CD4-positive, alpha-beta T cell (primary cell): ENCODE data around the gene ANKS1B. TPM values are rescaled to one million over a fixed set of nuclear protein-coding genes. Genes with fewer than 3 reads are reported as not detected.

Source experiments
- ATAC-seq: fragments of 200-7000 bp; cut with Tn5 transposase; one replicate; pipeline ENCODE4 v1.10.0; 2022; ENCODE audit warnings: mild to moderate bottlenecking; ENCODE audit not compliant: poor library complexity
- CTCF ChIA-PET: fragments of 350-600 bp; sonication (Branson Sonifier 250); formaldehyde crosslinking; loops from one replicate; lab custom pipeline; 2021; ENCODE audit warnings: antibody characterized with exemption, inconsistent platforms; lab: Charles Lee
- POLR2A ChIA-PET: fragments of 350-600 bp; sonication (Branson Sonifier 250); formaldehyde crosslinking; loops from one replicate; lab custom pipeline; 2021; ENCODE audit warnings: antibody characterized with exemption, inconsistent platforms; lab: Charles Lee
- DNase-seq, 14 experiments: peaks; one replicate each; pipeline ENCODE4 v3.0.0-alpha.2; 2013 to 2020; ENCODE audit warnings: mixed read lengths in 2 of 14
- H3K27ac ChIP-seq, 2 donors: one replicate each; pipeline versions ENCODE4 v1.5.1 to v1.7.0; 2013; ENCODE audit warnings: low read length in 2 of 2, low read depth in 1 of 2, mild to moderate bottlenecking in 1 of 2
- H3K27me3 ChIP-seq, 2 experiments: 1 replicate in 1 of 2; 2 replicates in 1 of 2; pipeline versions ENCODE4 v1.6.1 to v1.7.0; 2013; ENCODE audit warnings: low read length in 2 of 2, control low read depth in 1 of 2, mild to moderate bottlenecking in 1 of 2, moderate library complexity in 1 of 2; ENCODE audit not compliant: insufficient read depth in 2 of 2, control insufficient read depth in 1 of 2
- H3K36me3 ChIP-seq: one replicate; pipeline ENCODE4 v1.6.1; 2013; ENCODE audit warnings: low read length, control low read depth; ENCODE audit not compliant: insufficient read depth
- H3K4me1 ChIP-seq: one replicate; pipeline ENCODE4 v1.6.1; 2013; ENCODE audit warnings: low read length, control low read depth; ENCODE audit not compliant: insufficient read depth
- H3K4me3 ChIP-seq: one replicate; pipeline ENCODE4 v1.5.1; 2013; ENCODE audit warnings: mild to moderate bottlenecking, low read length, moderate library complexity
- H3K9me3 ChIP-seq, 2 experiments: 1 replicate in 1 of 2; 2 replicates in 1 of 2; pipeline versions ENCODE4 v1.6.1 to v1.7.0; 2013; ENCODE audit warnings: low read length in 2 of 2, mild to moderate bottlenecking in 2 of 2, control low read depth in 1 of 2, moderate library complexity in 1 of 2; ENCODE audit not compliant: control insufficient read depth in 1 of 2, insufficient read depth in 1 of 2
- H3K27ac Mint-ChIP-seq: one replicate; pipeline ENCODE4 v1.8.0; 2020; ENCODE audit warnings: mixed read lengths
- H3K27me3 Mint-ChIP-seq: one replicate; pipeline ENCODE4 v1.8.0; 2021; ENCODE audit warnings: mixed read lengths
- H3K36me3 Mint-ChIP-seq: one replicate; pipeline ENCODE4 v1.8.0; 2021; ENCODE audit warnings: low read depth, mixed read lengths
- H3K4me1 Mint-ChIP-seq: one replicate; pipeline ENCODE4 v1.8.0; 2021; ENCODE audit warnings: low read depth, mixed read lengths
- H3K4me3 Mint-ChIP-seq: one replicate; pipeline ENCODE4 v1.8.0; 2020; ENCODE audit warnings: mild to moderate bottlenecking, mixed read lengths
- H3K9me3 Mint-ChIP-seq: one replicate; pipeline ENCODE4 v1.8.0; 2020; ENCODE audit warnings: mixed read lengths
- CTCF ChIP-seq: fragments of 200-600 bp; IDR thresholded peaks from one replicate; pipeline ENCODE4 v1.8.0; 2022; ENCODE audit warnings: antibody characterized with exemption, mild to moderate bottlenecking
- intact Hi-C, 2 experiments: fragments of 100-400 bp; cut with DNase I in 1 of 2; cut with micrococcal nuclease in 1 of 2; formaldehyde crosslinking; loops; one replicate each; pipeline versions ENCODE4 v1.15.1 to v1.9.0; 2023 to 2025; cut with DNase I, micrococcal nuclease
- total RNA-seq, 174 experiments: library from RNA in 2 of 174; stranded (reverse) in 2 of 174; gene quantifications; one replicate each; pipeline ENCODE4 v1.2.3 and lab custom pipeline; 2021 to 2026

ANKS1B gene
- total RNA-seq, 2 experiments from 2014 or later = 0.16 to 1.1 TPM

GRCh38 chr12:99108924-99109323, 875.8 kb downstream of the ANKS1B start:
- Mint-ChIP-seq H3K4me1 (no peaks in the 10 kb centered on the region), H3K27me3 (no peaks in the 10 kb centered on the region), H3K4me3 (no peak overlapping the region), H3K27ac (no peak overlapping the region), H3K36me3 (no peaks in the 10 kb centered on the region), H3K9me3 (no peaks in the 10 kb centered on the region)
- no peaks in the 10 kb centered on the region for H3K36me3 ChIP-seq
- CTCF ChIA-PET = interaction anchor here (0.6 kb wide), 1 partner anchor 72 kb away, joined by 3 read pairs; no protein-coding TSS in a partner anchor
- no peaks in the 10 kb centered on the region for H3K27me3 ChIP-seq
- no peak for ATAC-seq
- intact Hi-C loops = no loop called here
- DNase-seq = no peak
- no peaks in the 10 kb centered on the region for H3K9me3 ChIP-seq
- no peak overlapping the region for H3K27ac ChIP-seq
- H3K4me3 ChIP-seq = no peak overlapping the region
- POLR2A ChIA-PET = no interaction called here
- TF ChIP-seq CTCF = no peak
- no peaks in the 10 kb centered on the region for H3K4me1 ChIP-seq

- no peak for ATAC-seq
- Histone ChIP-seq H3K4me3 (no peak overlapping the region), H3K9me3 (peaks cover 0 to 6% of the 10 kb centered on the region in 2 experiments), H3K36me3 (no peaks in the 10 kb centered on the region), H3K4me1 (no peaks in the 10 kb centered on the region), H3K27ac (no peak overlapping the region), H3K27me3 (no peaks in the 10 kb centered on the region)
- Mint-ChIP-seq H3K4me3 (no peak overlapping the region), H3K4me1 (no peaks in the 10 kb centered on the region), H3K27ac (no peak overlapping the region), H3K36me3 (no peaks in the 10 kb centered on the region), H3K27me3 (no peaks in the 10 kb centered on the region), H3K9me3 (no peaks in the 10 kb centered on the region)
- no peak for TF ChIP-seq CTCF
- ChIA-PET CTCF (no interaction called here), POLR2A (no interaction called here)
- intact Hi-C loops = no loop called here
- no peak for DNase-seq
Observed at GRCh38 chr12:99099786-99100185, 885.0 kb downstream of the ANKS1B start.

GRCh38 chr12:99097171-99097570, 887.6 kb downstream of the ANKS1B start:
- ATAC-seq = no peak
- Mint-ChIP-seq H3K4me1 (no peaks in the 10 kb centered on the region), H3K27ac (no peak overlapping the region), H3K27me3 (no peaks in the 10 kb centered on the region), H3K36me3 (no peaks in the 10 kb centered on the region), H3K9me3 (no peaks in the 10 kb centered on the region), H3K4me3 (no peak overlapping the region)
- intact Hi-C loops = no loop called here
- POLR2A ChIA-PET = no interaction called here
- H3K27me3 ChIP-seq = no peaks in the 10 kb centered on the region
- no peaks in the 10 kb centered on the region for H3K36me3 ChIP-seq
- no peak for DNase-seq
- no peaks in the 10 kb centered on the region for H3K4me1 ChIP-seq
- H3K4me3 ChIP-seq = no peak overlapping the region
- CTCF ChIA-PET = no interaction called here
- peaks cover 6% of the 10 kb centered on the region in 2 experiments for H3K9me3 ChIP-seq
- no peak overlapping the region for H3K27ac ChIP-seq
- no peak for TF ChIP-seq CTCF
